GM12872 (cell line): ENCODE results near the gene SCAF11.

Source experiments
- CTCF ChIP-seq: IDR thresholded peaks from 3 replicates; pipeline ENCODE4 v1.5.1; 2011; ENCODE audit warnings: low read depth, mild to moderate bottlenecking, low read length, moderate library complexity; ENCODE audit not compliant: insufficient read depth

SCAF11 gene

GRCh38 chr12:45918818-45919217 lies 71.6 kb downstream of the SCAF11 start:
- no peak for TF ChIP-seq CTCF

GRCh38 chr12:45915405-45915804 lies 75.0 kb downstream of the SCAF11 start:
- no peak for TF ChIP-seq CTCF

- no peak for TF ChIP-seq CTCF
These were observed 76.3 kb downstream of the SCAF11 start for GRCh38 chr12:45914090-45914489.

- no peak for TF ChIP-seq CTCF
These were observed 76.7 kb downstream of the SCAF11 start for GRCh38 chr12:45913631-45914030.

- no peak for TF ChIP-seq CTCF
These were observed 77.6 kb downstream of the SCAF11 start for GRCh38 chr12:45912774-45913173.

- no peak for TF ChIP-seq CTCF
These were observed 81.2 kb downstream of the SCAF11 start for GRCh38 chr12:45909041-45909713.

- TF ChIP-seq CTCF: no peak
These were observed 82.4 kb downstream of the SCAF11 start for GRCh38 chr12:45907955-45908354.
